IgD-negative memory B cell (primary cell): ENCODE data around the gene NAAA. TPM values are rescaled to one million over a fixed set of nuclear protein-coding genes. Genes with fewer than 3 reads are reported as not detected.

ENCODE experiments used
- H3K27ac Mint-ChIP-seq, 3 donors: one replicate each; pipeline ENCODE4 v1.8.0; 2020 to 2022; ENCODE audit warnings: mild to moderate bottlenecking in 3 of 3, mixed read lengths in 3 of 3, moderate library complexity in 1 of 3
- H3K27me3 Mint-ChIP-seq: one replicate; pipeline ENCODE4 v1.8.0; 2021; ENCODE audit warnings: mixed read lengths
- H3K36me3 Mint-ChIP-seq: one replicate; pipeline ENCODE4 v1.8.0; 2020; ENCODE audit warnings: mild to moderate bottlenecking, mixed read lengths
- H3K4me1 Mint-ChIP-seq, 3 donors: one replicate each; pipeline ENCODE4 v1.8.0; 2020 to 2022; ENCODE audit warnings: mixed read lengths in 3 of 3, mild to moderate bottlenecking in 1 of 3
- H3K4me3 Mint-ChIP-seq, 4 donors: one replicate each; pipeline ENCODE4 v1.8.0; 2020 to 2022; ENCODE audit warnings: mild to moderate bottlenecking in 4 of 4, mixed read lengths in 4 of 4, moderate library complexity in 3 of 4
- H3K9me3 Mint-ChIP-seq, 3 donors: one replicate each; pipeline ENCODE4 v1.8.0; 2020 to 2021; ENCODE audit warnings: mixed read lengths in 3 of 3, mild to moderate bottlenecking in 1 of 3
- polyA plus RNA-seq: library from polyadenylated mRNA; unstranded; fragments of 300-500 nt; fragmentation: Illumina TruSeq; gene quantifications from one replicate; pipeline ENCODE4 v1.2.3, GENCODE V29; 2021

The NAAA gene
- polyA plus RNA-seq, 1 donor from 2014 or later: 111 TPM

- peaks cover 14 to 24% (median 15%) of the 10 kb centered on the region in 3 donors for H3K4me1 Mint-ChIP-seq
- H3K27me3 Mint-ChIP-seq: no peaks in the 10 kb centered on the region
- no peak overlapping the region for H3K27ac Mint-ChIP-seq
- H3K4me3 Mint-ChIP-seq: no peak overlapping the region
- H3K36me3 Mint-ChIP-seq: no peaks in the 10 kb centered on the region
- H3K9me3 Mint-ChIP-seq: no peaks in the 10 kb centered on the region
Observed at GRCh38 chr4:75904076-75904475, 36.7 kb downstream of the NAAA start.

GRCh38 chr4:75902352-75902751 is 38.5 kb downstream of the NAAA start, which contains the start of gene PPEF2:
PPEF2 (minus strand) TSS chr4:75902452; CDS start chr4:75896325, 6,127 bp downstream.
- Mint-ChIP-seq H3K4me3 (peak within 1 kb of the TSS; percentile 8 to 86 (median 68)), H3K36me3 (no peaks in the 10 kb centered on the region), H3K27ac (peak within 1 kb of the TSS; percentile 36 to 95 (median 90)), H3K9me3 (no peaks in the 10 kb centered on the region), H3K27me3 (no peaks in the 10 kb centered on the region), H3K4me1 (peaks cover 11 to 18% (median 15%) of the 10 kb centered on the region in 3 donors)

GRCh38 chr4:75898536-75898935 is 42.3 kb downstream of the NAAA start:
- H3K4me1 Mint-ChIP-seq: peaks cover 11 to 18% (median 14%) of the 10 kb centered on the region in 3 donors
- no peak overlapping the region for H3K27ac Mint-ChIP-seq
- no peaks in the 10 kb centered on the region for H3K27me3 Mint-ChIP-seq
- H3K36me3 Mint-ChIP-seq: no peaks in the 10 kb centered on the region
- H3K4me3 Mint-ChIP-seq: no peak overlapping the region
- no peaks in the 10 kb centered on the region for H3K9me3 Mint-ChIP-seq

GRCh38 chr4:75895744-75896314 is 45.0 kb downstream of the NAAA start:
- Mint-ChIP-seq H3K9me3 (no peaks in the 10 kb centered on the region), H3K4me1 (peaks cover 0 to 6% (median 0%) of the 10 kb centered on the region in 3 donors), H3K36me3 (no peaks in the 10 kb centered on the region), H3K4me3 (no peak overlapping the region), H3K27ac (peak overlapping the region in 2 of 3 donors; percentile 11 to 25), H3K27me3 (no peaks in the 10 kb centered on the region)

- no peak overlapping the region for H3K4me3 Mint-ChIP-seq
- no peaks in the 10 kb centered on the region for H3K9me3 Mint-ChIP-seq
- no peaks in the 10 kb centered on the region for H3K4me1 Mint-ChIP-seq
- no peaks in the 10 kb centered on the region for H3K36me3 Mint-ChIP-seq
- H3K27ac Mint-ChIP-seq: no peak overlapping the region
- H3K27me3 Mint-ChIP-seq: peaks cover 1% of the 10 kb centered on the region
Observed at GRCh38 chr4:75892508-75892907, 48.3 kb downstream of the NAAA start.

- Mint-ChIP-seq H3K4me1 (no peaks in the 10 kb centered on the region), H3K27ac (peak overlapping the region in 1 of 3 donors; percentile 17), H3K4me3 (no peak overlapping the region), H3K27me3 (peaks cover 1% of the 10 kb centered on the region), H3K36me3 (no peaks in the 10 kb centered on the region), H3K9me3 (no peaks in the 10 kb centered on the region)
Observed at GRCh38 chr4:75891611-75892010, 49.2 kb downstream of the NAAA start.

- Mint-ChIP-seq H3K4me1 (no peaks in the 10 kb centered on the region), H3K36me3 (no peaks in the 10 kb centered on the region), H3K27me3 (peaks cover 1% of the 10 kb centered on the region), H3K4me3 (no peak overlapping the region), H3K9me3 (no peaks in the 10 kb centered on the region), H3K27ac (no peak overlapping the region)
Observed at GRCh38 chr4:75889537-75890199, 51.1 kb downstream of the NAAA start.

GRCh38 chr4:75886104-75886503 is 54.7 kb downstream of the NAAA start:
- Mint-ChIP-seq H3K36me3 (no peaks in the 10 kb centered on the region), H3K4me3 (no peak overlapping the region), H3K27ac (no peak overlapping the region), H3K9me3 (peaks cover 0 to 2% (median 0%) of the 10 kb centered on the region in 3 donors), H3K27me3 (peaks cover 1% of the 10 kb centered on the region), H3K4me1 (no peaks in the 10 kb centered on the region)

GRCh38 chr4:75881476-75881875 is 59.3 kb downstream of the NAAA start:
- Mint-ChIP-seq H3K36me3 (no peaks in the 10 kb centered on the region), H3K27ac (no peak overlapping the region), H3K9me3 (peaks cover 0 to 4% (median 0%) of the 10 kb centered on the region in 3 donors), H3K4me3 (no peak overlapping the region), H3K27me3 (no peaks in the 10 kb centered on the region), H3K4me1 (no peaks in the 10 kb centered on the region)

GRCh38 chr4:75880278-75880677 is 60.5 kb downstream of the NAAA start:
- H3K27ac Mint-ChIP-seq: no peak overlapping the region
- peaks cover 3% of the 10 kb centered on the region for H3K27me3 Mint-ChIP-seq
- no peaks in the 10 kb centered on the region for H3K4me1 Mint-ChIP-seq
- peaks cover 0 to 4% (median 0%) of the 10 kb centered on the region in 3 donors for H3K9me3 Mint-ChIP-seq
- H3K36me3 Mint-ChIP-seq: no peaks in the 10 kb centered on the region
- no peak overlapping the region for H3K4me3 Mint-ChIP-seq

- H3K4me3 Mint-ChIP-seq: no peak overlapping the region
- H3K36me3 Mint-ChIP-seq: no peaks in the 10 kb centered on the region
- peaks cover 0 to 4% (median 0%) of the 10 kb centered on the region in 3 donors for H3K9me3 Mint-ChIP-seq
- peaks cover 3% of the 10 kb centered on the region for H3K27me3 Mint-ChIP-seq
- H3K4me1 Mint-ChIP-seq: no peaks in the 10 kb centered on the region
- no peak overlapping the region for H3K27ac Mint-ChIP-seq
Observed at GRCh38 chr4:75878246-75878756, 62.5 kb downstream of the NAAA start.

- Mint-ChIP-seq H3K27me3 (peaks cover 3% of the 10 kb centered on the region), H3K4me3 (no peak overlapping the region), H3K9me3 (peaks cover 0 to 2% (median 0%) of the 10 kb centered on the region in 3 donors), H3K4me1 (no peaks in the 10 kb centered on the region), H3K36me3 (no peaks in the 10 kb centered on the region), H3K27ac (no peak overlapping the region)
Observed at GRCh38 chr4:75876218-75876617, 64.6 kb downstream of the NAAA start.

- Mint-ChIP-seq H3K4me3 (peak overlapping the region in 1 of 4 donors; percentile 28), H3K9me3 (no peaks in the 10 kb centered on the region), H3K27me3 (peaks cover 4% of the 10 kb centered on the region), H3K4me1 (no peaks in the 10 kb centered on the region), H3K27ac (no peak overlapping the region), H3K36me3 (peaks cover 2% of the 10 kb centered on the region)
Observed at GRCh38 chr4:75869100-75869499, 71.7 kb downstream of the NAAA start.

- no peak overlapping the region for H3K4me3 Mint-ChIP-seq
- H3K4me1 Mint-ChIP-seq: no peaks in the 10 kb centered on the region
- H3K27me3 Mint-ChIP-seq: peaks cover 4% of the 10 kb centered on the region
- H3K9me3 Mint-ChIP-seq: peaks cover 0 to 2% (median 0%) of the 10 kb centered on the region in 3 donors
- H3K36me3 Mint-ChIP-seq: peaks cover 2% of the 10 kb centered on the region
- no peak overlapping the region for H3K27ac Mint-ChIP-seq
Observed at GRCh38 chr4:75867130-75867529, 73.7 kb downstream of the NAAA start.
